HUDEP-2 (cell line): Measurements from ENCODE around the gene GMPS.
A peak's percentile ranks its signal among the peaks of the same experiment; 100 is the strongest.
"Not testable (repeated sequence)": the region's sequence is repeated elsewhere in the genome, so short reads cannot be mapped to it uniquely, and the experiment has no call there.

ENCODE experiments used
- DNase-seq, 76 experiments: peaks; one replicate each; lab custom pipeline; 2025; ENCODE audit not compliant: unreplicated experiment in 76 of 76; lab: John Stamatoyannopoulos, UW

Gene GMPS

DNA sequence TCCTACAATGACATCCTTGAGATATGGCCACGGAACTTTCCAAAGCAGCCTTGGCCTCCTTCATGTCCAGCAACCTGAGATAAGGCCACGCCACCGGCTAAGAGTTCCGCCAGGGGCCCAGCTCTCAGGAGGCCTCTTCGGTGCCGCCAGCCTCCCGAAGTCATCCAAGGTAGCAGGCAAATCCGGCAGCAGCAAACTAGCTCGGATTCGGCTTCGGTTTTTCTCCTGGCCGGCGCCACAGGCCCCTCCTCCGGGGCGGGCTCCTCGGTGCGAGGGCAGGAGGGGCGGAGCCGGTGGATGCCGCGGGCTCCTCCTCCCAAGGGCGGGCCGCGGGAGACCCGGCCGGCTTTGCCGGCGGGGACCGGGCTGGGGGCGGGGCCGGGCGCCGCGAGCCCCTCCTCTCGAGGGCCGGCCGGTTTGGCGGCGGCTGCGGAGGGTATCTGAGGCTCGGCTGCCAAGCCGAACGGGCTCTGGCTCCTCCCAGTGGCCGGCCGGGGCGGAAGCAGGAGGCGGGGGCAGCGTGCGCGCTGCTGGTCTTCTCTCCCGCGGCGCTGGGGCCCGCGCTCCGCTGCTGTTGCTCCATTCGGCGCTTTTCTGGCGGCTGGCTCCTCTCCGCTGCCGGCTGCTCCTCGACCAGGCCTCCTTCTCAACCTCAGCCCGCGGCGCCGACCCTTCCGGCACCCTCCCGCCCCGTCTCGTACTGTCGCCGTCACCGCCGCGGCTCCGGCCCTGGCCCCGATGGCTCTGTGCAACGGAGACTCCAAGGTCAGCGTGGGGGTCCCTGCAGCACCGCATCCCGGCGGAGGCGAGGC, at the start of gene GMPS:
GMPS (plus strand) TSS at position 518 of the 812 bp plus-strand sequence; CDS start at position 739, 221 bp downstream.
- DNase-seq: peak; percentile 33 to 97 (median 91)

DNA sequence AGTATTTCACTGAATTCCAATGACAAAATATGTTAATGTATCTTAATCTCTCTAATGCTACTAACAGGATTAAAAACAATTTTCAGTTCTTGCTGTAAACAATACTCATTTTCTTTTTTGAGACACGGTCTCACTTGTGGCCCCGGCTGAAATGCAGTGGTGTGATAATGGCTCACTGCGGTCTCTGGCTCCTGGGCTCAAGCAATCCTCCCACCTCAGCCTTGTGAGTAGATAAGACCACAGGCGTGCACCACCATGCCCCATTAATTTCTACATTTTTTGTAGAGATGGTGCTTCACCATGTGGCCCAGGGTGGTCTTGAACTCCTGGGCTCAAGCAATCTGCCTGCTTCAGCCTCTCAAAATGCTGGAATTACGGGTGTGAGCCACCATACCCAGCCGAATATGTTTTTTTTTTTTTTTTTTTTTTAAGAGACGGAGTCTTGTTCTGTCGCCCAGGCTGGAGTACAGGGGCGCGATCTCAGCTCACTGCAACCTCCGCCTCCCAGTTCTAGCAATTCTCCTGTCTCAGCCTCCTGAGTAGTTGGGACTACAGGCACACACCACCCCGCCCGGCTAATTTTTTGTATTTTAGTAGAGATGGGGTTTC, 41.9 kb upstream of the GMPS start:
- peak in 73 of 76 experiments; percentile 26 to 87 (median 70) for DNase-seq

DNA sequence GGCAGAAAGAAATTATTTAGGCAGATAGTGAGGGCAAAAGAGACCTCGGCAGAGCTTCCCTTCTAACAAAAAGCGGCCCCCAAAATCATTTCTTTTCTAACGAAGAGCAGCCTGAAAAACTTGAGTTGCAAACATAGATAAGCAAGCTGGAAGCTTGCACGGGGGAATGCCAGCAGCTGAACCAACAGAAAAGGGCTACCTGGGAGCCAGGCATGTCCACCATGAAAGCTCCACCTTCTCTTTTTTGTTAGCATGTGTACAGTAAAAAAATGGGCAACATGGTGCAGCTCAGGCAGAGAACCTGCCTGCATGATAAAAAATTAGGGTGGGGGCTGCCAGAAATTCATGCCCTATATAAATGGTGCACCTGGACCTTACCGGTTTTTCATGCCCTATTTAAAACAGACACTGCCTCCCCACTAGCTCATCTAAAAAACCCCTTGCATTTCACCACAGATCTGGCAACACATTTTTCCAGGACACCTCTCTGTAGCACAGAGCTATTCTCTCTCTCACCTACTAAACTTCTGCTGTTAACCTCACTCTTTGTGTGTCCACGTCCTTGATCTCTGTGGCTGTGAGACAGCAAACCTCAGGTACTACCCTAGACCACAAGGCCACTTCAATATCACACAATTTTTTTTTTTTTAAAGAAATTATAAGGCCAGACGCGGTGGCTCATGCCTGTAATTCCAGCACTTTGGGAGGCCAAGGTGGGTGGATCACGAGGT, 34.9 kb upstream of the GMPS start:
- no peak for DNase-seq

DNA sequence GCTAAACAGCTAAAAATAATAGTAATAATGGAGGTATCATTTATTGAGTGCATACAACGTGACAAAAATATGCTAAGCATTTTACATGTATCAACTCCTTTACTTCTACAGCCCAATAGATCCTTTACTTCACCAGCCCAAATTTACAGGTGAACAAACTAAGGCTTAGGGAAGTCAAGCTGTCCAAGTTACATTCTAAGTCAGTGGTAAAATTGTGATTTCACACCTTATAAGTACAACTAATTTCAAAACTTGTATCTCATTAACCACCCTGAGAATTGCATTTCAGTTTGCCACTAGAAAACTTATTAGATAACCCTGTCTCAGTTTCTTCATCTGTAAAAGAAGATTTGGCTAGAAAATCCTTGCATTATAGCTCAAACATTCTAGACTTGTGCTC, 26.9 kb upstream of the GMPS start:
- DNase-seq: no peak

DNA sequence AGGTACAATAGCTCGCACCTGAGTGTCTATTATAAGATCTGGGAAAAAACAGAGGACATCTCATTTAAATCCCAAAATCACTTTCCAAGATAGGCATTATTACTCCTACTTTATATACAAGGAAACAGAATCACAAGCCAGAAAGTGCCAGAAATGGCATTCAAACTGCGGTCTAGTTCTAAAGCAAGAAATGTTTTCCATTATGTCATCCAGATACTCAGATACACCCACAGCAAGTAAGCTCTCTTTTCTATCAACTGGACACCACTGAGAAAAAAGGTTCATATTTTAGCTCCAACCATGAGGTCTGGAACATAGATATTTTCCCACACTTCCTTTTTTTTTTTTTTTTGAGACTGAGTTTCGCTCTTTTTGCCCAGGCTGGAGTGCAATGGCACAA, 24.3 kb upstream of the GMPS start:
- DNase-seq: peak in 3 of 76 experiments; percentile 7 to 20 (median 11)

DNA sequence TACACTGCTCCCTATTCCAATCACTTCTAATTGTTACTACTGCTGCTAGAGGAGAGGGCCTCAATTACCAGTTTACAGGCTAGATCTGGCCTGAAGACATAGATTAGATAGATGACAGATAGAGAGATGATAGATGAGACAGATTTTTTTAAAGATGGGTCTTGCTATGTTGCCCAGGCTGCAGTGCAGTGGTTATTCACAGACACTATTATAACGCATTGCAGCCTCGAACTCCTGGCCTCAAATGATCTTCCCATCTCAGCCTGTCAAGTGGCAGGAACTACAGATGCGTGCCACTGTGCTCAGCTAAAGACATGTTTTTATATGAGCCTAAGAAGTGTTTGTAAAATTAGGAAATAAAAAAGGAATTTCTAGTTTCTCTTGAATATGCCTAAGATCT, 22.5 kb upstream of the GMPS start:
- no peak for DNase-seq

DNA sequence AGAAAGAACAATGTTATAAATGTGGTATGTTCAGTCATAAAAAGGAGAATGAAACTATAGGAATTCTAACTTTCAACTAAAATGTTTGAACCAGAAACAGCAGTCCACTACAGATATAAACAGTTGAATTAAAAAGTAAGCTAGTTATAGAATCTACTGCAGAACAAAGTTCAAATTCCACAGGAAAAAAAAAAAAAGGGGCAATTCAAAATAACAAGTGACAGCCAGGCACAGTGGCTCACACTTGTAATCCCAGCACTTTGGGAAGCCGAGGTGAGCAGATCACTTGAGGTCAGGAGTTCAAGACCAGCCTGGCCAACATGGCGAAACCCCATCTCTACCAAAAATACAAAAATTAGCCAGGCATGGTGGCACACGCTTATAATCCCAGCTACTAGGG, 21.0 kb upstream of the GMPS start:
- DNase-seq: not testable (repeated sequence)

DNA sequence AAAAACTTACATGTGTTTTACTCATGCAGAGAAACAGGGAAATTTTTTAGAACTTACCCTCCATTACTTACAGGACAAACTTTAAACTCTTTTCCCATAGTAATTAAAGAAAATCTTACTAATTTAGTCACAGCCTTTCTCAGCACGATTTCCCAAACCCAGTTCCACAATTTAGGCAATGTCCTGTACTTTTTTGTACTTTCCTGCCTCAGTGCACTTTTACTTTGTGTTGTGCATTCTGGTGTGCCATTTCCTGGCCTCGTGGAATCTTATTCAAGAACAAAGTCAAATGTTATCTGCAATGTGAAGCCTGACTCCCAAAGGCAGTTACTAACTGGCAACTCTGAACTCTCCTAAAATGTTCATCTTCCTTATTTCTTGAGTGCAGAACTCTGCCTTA, 18.1 kb upstream of the GMPS start:
- DNase-seq: no peak

DNA sequence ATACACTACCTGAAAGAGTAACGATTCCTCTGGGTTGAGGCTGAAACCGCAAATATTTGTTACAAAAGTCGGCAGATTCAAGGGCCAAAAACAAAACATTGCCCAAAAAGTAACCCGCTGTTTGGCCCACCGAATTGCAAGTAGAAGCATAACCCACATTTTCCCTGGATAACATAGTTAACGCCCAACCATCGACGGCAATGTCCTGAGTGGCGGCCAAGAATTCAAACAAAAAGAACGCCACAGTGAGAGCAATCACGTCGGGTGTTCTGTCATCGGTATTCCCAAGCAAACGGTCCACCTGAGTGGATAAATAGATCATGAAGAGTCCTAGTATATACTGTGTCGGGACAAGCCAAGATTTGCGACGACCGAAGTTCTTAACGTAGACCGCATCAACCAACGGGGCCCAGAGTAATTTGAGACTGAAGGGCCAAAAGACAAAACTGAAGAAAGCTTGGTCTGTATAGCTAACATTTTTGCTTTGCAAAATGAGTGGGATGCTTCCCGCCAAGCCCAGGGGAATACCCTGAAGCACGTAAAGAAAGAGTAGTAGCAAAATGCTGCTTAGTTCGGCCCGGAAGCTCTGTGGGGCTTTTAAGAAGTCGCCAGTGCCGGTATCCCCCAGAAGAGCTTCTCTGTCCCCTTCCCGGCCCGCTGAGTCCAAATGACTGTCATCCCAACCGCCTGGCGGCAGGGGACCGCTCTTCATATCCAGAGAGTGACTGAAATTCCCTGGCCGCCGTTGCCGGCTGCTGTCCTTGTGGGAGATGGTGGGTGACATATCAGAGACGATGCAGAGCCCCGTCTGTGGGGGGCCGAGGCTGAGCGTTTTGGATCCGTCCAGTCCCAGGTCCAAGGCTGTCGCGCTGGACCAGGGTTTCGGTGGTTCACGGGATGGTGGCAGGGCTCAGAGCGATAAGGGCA, 17.0 kb upstream of the GMPS start:
- DNase-seq: peak in 22 of 76 experiments; percentile 3 to 56 (median 35)

DNA sequence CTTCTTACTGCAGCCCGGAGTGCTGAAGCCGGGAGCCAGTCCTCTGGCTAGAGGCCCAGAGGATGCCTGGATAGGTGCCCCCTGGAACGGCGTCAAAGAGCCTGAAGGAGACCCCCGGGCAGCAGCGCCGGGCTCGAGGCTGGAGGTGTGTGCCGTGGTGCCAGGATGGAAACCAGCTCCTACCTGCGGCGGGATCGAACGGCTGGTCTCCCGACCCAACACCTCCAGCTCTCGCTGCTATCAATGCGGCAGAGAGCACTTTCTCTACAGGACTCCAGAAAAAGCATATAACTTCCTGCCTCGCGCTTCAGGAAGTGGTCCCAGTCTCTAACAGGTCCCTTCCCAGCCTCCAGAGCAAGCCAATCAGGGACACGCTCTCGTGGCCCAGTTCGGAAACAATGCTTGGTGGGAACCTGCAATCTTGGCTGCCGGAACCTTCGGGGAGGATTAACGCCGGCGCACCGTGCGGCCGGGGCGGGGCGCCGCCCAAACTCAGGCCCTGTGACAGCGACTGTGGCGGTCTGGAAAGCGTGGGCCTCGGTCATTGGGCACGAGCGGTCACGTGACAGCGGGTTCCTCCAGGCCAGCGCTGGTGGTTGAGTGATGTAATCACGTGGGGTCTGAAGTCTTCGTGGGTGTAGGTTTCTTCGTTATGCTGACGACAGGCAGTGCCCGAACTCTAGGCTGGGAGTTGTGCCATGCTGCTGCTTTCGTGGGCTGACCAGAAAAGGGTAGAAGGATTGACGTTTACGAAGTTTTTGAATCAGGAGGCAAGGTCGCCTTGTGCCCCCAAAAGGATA, 16.1 kb upstream of the GMPS start, which contains the start of gene SLC33A1:
SLC33A1 (minus strand) TSS at position 287 of the 800 bp plus-strand sequence. CDS start 430 bp downstream, outside the sequence.
- peak; percentile 59 to 99 (median 98) for DNase-seq

DNA sequence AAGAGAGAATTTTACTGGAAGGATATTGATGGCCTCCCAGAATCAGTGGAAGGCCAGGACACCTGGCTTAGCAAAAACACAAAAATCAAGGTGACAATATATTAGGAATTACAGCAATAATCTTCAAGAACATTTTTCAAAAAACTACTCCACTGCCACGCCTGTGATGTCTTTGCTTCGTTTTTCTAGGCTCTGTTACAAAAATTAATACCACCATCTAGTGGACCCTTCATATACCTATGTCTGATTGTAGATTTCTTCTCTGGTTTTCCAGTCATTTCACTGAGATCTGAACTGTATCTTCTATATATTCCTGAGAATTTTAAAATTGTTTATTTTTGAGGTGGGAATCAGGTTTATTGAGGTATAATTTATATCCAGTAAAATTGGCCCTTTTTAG, 10.6 kb upstream of the GMPS start:
- DNase-seq: peak in 17 of 76 experiments; percentile 7 to 54 (median 22)

DNA sequence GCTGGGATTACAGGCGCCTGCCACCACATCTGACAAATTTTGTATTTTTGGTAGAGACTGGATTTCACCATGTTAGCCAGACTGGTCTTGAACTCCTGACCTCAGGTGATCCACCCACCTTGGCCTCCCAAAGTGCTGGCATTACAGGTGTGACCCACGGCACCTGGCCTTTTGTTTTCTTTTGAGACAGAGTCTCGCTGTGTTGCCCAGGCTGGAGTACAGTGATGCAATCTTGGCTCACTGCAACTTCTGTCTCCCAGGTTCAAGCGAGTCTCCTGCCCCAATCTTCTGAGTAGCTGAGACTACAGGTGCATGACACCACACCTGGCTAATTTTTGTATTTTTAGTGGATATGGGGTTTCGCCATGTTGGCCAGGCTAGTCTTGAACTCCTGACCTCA, 10.0 kb upstream of the GMPS start:
- not testable (repeated sequence) for DNase-seq

DNA sequence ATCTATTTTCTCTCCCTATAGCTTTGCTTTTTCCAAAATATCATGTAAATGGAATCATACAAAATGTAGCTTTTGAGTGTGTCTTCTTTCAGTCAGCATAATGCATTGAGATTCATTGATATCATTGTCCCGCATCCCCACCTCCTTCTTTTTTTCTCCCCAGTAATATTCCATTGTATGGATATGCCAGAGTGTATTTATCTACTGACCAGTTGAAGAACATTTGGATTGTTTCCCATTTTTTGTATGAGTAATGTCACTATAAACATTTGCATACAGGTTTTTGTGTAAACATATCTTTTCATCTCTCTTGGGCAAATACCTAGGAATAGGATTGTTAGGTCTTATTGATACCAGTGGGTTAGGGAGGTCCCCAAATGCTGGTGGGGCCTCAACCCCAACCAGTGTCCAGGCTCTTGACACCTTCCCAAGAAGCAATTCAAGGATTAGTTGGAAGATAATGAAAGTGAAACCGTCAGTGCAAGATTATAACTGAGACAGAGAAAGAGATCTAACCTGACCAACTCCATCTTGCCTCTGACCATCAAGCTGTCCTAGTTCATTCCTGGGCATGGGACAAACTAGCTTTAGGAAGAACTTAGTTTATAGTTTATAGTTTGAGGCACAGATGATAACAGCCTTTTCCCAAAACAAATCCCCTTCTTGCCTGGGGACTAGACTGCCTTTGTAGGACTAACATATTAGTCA, 8.8 kb upstream of the GMPS start:
- no peak for DNase-seq

DNA sequence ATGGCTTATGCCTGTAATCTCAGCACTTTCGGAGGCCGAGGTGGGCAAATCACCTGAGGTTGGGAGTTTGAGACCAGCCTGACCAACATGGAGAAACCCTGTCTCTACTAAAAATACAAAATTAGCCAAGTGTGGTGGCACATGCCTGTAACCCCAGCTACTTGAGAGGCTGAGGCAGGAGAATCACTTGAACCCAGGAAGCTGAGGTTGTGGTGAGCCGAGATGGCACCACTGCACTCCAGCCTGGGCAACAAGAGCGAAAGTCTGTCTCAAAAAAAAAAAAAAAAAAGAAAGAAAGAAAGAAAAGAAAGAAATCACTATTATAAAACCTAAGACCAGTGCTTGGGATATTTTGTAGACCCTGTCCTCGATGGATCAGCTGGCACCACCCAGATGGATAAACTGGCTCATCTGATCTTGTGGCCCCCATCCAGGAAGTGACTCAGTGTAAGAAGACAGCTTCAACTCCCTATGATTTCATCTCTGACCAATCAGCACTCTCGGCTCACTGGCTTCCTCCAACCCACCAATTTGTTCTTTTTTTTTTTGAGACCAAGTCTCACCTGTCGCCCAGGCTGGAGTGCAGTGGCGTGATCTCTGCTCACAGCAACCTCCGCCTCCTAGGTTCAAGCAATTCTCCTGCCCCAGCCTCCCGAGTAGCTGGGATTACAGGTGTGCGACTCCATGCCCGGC, 8.0 kb upstream of the GMPS start:
- peak in 45 of 76 experiments; percentile 4 to 73 (median 34) for DNase-seq

DNA sequence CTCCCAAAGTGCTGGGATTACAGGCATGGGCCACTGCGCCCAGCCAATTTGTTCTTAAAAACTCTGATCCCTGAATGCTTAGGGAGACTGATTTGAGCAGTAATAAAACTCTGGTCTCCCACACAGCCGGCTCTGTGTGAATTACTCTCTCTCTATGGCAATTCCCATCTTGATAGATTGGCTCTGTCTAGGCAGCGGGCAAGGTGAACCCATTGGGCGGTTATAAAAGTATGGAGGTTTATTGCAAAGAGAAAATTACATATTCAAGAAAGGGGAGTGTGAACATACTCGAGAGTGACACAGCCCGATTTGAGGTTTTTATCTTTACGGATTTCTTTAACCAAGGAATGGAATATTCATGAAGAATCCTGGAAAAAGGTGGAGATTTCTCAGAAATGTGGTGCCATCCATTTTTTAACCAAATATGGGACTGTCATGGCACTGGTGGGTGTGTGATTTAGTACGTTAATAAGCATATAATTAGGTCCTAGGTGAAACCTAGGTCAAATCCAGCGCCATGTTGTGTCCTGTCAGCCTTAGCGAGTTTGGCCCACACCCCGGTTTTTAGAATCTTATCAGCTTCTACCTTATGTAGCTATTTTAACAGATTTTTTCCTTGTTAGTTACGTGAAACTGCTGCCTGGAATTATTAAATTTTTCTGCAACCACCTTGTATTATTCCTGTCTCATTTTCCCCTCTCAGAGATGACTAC, 7.2 kb upstream of the GMPS start:
- peak in 46 of 76 experiments; percentile 3 to 70 (median 26) for DNase-seq

DNA sequence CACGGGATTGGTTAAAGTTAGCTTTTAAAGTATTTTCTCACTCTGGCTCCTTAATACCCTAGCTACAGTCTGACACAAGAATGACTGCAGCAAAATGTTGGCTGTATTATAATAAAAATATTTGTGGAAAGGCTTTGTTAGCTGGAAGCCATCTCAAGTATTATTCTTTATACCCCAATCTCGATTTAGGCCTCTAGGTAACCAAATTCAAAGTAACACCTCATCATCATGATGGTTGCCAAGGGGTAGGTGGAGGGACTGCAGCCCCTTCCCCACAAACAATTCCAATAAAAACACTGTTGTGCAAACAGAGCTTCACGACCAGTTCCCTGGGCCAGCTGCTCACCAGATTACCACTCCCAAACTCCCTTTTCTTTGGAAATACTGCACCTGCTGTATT, 759 bp upstream of the GMPS start:
- no peak for DNase-seq

DNA sequence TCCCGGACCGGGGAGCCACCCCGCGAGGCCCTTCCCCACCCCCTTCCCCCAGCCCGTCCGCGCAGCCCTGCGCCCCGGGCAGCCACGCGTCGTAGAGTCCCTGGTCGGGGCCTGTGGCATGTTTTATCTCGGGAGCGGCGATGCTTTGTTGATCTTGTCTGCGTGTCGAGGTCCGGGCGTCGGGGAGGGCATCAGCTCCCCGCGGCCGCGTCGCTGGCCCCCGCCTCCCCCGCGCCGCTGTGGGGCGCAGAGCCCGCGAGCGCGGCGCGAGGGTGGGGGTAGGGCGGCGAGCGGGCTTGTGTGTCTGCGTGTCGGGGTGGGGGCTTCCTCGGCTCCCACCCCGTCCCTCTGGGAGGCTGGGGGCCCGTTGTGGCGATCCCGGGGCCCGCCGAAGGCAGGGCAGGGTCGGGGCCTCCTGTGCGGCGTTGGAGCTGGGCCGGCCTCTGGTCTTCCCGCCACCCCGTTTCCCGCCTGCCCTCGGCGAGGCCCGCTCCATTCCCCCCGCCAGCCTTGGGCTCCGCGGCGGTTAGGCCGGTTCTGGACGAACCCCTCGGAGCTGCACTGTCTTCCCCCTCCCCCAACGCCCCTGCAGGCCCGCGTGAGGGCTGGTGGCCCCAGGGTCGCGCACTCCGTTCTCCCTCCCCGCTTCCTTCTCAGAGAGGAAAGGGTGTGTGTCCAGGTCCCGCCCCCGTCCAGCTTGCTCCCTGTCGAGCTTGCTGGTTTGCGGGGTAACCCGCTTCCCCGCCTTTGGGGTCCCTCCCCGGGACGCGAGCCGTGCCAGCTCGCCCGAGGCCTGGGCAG, 695 bp downstream of the GMPS start:
- peak in 45 of 76 experiments; percentile 7 to 69 (median 35) for DNase-seq
